ENCODE measurements around the gene CRHBP. TPM values are rescaled to one million over a fixed set of nuclear protein-coding genes. Genes with fewer than 3 reads are reported as not detected.

CRHBP gene
- total and polyA plus RNA-seq, 8 donors = 0.31 to 1.2 (median 0.57) TPM; not detected in 4

DNA sequence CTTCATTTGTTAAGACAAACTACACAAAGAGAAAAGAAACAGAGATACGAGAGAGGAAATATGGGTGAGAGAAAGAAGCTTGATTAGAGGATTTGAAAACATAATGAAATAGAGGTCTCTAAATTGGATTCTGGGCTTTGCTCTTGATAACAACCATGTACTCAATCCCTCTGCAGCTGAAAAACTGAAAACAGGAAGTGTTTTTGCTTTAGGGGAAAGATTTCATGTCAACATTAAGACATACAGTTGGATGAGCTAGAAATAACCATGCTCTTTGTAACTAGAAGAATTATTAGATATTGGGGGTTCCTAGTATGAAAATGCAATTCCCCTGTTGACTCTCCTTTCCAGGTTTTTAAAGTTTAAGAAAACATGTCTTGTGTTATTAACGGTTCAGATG lies 21.9 kb downstream of the CRHBP start:
- ATAC-seq = no peak
- intact Hi-C loops (cut with DNase I) = no loop called here
- Histone ChIP-seq H3K36me3 (no peaks in the 10 kb centered on the region), H3K27ac (no peak overlapping the region), H3K27me3 (no peaks in the 10 kb centered on the region), H3K9me3 (no peaks in the 10 kb centered on the region), H3K4me1 (no peaks in the 10 kb centered on the region), H3K4me3 (no peak overlapping the region)
- no peak for FAIRE-seq
- no peak for TF ChIP-seq CTCF (IDR thresholded peaks at IDR 0.05)
- DNase-seq = no peak
- WGBS, 2 donors = 65 to 75% methylated on average over 2 of the region's 2 CpGs

DNA sequence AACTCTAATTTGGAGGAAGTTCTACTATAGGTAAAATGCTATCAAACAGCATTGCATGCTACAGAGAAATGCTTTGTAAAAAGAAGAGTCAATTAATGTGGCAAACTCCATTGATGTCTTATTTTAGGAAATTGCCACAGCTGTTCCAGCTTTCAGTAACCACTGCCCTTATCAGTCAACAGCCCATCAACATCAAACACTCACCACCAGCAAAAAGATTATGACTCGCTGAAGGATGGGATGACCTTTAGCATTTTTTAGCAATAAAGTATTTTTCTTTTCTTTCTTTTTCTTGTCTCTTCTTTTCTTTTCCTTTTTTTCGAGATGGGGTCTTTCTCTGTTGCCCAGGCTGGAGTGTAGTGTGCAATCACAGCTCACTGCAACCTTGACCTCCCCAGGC lies 26.0 kb downstream of the CRHBP start:
- DNase-seq (no peak), FAIRE-seq (no peak), ATAC-seq (no peak)
- Histone ChIP-seq H3K27me3 (no peaks in the 10 kb centered on the region), H3K27ac (no peak overlapping the region), H3K9me3 (no peaks in the 10 kb centered on the region), H3K4me3 (no peak overlapping the region), H3K36me3 (no peaks in the 10 kb centered on the region), H3K4me1 (no peaks in the 10 kb centered on the region)
- WGBS, 2 donors = 43 to 59% methylated on average over 2 of the region's 2 CpGs
- intact Hi-C loops (cut with DNase I) = no loop called here
- TF ChIP-seq CTCF (IDR thresholded peaks at IDR 0.05) = no peak

DNA sequence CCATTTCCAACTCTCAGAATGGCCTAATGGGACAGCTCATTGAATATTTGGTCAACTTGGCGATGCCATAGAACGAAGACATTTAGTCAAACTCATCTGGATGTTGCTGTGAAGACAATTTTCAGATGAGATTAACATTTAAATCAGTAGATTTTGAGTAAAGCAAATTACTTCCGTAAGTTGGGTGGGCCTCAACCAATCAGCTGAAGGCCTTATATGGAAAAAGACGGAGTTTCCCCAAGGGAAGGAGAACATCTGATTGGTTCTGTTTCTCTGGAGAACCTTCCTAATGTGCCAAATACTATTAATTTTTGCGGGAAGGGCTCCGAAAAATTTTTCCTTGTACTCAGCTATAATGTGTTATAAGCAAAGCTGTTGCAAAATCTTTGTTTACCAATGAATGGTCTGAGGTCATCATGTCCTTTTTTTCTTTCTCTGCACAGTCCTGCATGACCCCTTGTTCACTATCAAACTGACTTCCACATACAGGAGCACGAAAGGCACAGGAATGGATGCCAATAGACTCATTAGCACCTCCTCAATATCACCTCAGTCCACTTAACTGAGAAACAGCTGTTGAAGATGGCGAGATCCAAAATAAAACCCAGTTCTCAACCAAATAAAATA lies 27.8 kb downstream of the CRHBP start:
- H3K27ac ChIP-seq = no peak overlapping the region
- intact Hi-C loops (cut with DNase I) = no loop called here
- no peaks in the 10 kb centered on the region for H3K36me3 ChIP-seq
- no peaks in the 10 kb centered on the region for H3K27me3 ChIP-seq
- no peak for DNase-seq
- ATAC-seq = no peak
- no peak overlapping the region for H3K4me3 ChIP-seq
- H3K4me1 ChIP-seq = no peaks in the 10 kb centered on the region
- H3K9me3 ChIP-seq = no peaks in the 10 kb centered on the region
- 72 to 83% methylated on average over 8 of the region's 8 CpGs for WGBS, 2 donors
- FAIRE-seq = no peak
- TF ChIP-seq CTCF (IDR thresholded peaks at IDR 0.05) = no peak

DNA sequence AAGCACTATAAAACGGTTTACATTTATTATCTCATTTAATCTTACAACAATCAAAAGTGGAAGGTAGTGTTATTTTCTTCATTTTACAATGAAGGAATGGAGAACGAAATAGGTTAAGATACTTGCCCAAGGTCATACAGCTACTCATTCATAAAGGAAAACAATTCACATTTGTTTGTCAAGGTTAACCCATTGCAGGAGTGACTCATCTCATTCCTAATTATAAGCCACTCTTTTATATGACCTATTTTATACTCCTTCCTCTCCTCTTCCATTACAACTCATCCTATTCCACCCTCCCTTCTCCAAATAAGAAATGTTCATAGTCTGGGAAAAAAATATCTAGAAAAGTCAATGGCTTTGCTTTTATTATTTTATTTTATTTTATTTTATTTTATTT lies 29.6 kb downstream of the CRHBP start:
- no peak overlapping the region for H3K27ac ChIP-seq
- DNase-seq (no peak), ATAC-seq (no peak), FAIRE-seq (no peak)
- no peaks in the 10 kb centered on the region for H3K4me1 ChIP-seq
- H3K36me3 ChIP-seq = no peaks in the 10 kb centered on the region
- intact Hi-C loops (cut with DNase I) = no loop called here
- 35 to 54% methylated on average over 2 of the region's 2 CpGs for WGBS, 2 donors
- no peaks in the 10 kb centered on the region for H3K9me3 ChIP-seq
- no peak overlapping the region for H3K4me3 ChIP-seq
- H3K27me3 ChIP-seq = no peaks in the 10 kb centered on the region
- no peak for TF ChIP-seq CTCF (IDR thresholded peaks at IDR 0.05)

DNA sequence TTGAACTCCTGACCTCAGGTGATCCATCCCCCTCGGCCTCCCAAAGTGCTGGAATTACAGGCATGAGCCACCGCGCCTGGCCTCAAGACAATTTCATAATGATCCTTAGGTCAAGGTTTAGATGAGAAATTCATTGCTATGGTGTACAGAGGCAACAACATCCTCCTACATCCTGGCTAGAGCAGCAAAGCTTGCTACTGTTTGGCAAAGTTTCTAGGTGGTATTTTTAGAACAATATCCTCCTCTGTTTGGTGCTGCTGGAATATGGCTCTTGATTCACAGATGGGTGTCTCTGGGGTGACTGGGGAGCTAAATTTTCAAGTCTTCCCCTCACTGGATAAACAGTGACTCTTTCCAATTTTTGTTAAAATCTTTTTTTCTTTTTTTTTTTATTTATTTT lies 30.6 kb downstream of the CRHBP start:
- Histone ChIP-seq H3K27ac (no peak overlapping the region), H3K36me3 (no peaks in the 10 kb centered on the region), H3K4me3 (no peak overlapping the region), H3K27me3 (no peaks in the 10 kb centered on the region), H3K9me3 (no peaks in the 10 kb centered on the region), H3K4me1 (no peaks in the 10 kb centered on the region)
- no peak for FAIRE-seq
- WGBS, 2 donors = 67 to 83% methylated on average over 3 of the region's 3 CpGs
- intact Hi-C loops (cut with DNase I) = no loop called here
- no peak for DNase-seq
- ATAC-seq = no peak
- no peak for TF ChIP-seq CTCF (IDR thresholded peaks at IDR 0.05)

Data from pancreas (tissue), 10 donors.